MG63 (cell line): ENCODE data around the gene PALLD. TPM values are rescaled to one million over a fixed set of nuclear protein-coding genes. Genes with fewer than 3 reads are reported as not detected.
A peak's percentile ranks its signal among the peaks of the same experiment; 100 is the strongest.

Experiments used
- DNase-seq: peaks from one replicate; pipeline ENCODE4 v3.0.0-alpha.2; 2020
- H3K27me3 ChIP-seq: fragments of 250-450 bp; sonication (Bioruptor Pico); 2 replicates; pipeline ENCODE4 v1.5.1; 2020; ENCODE audit warnings: mild to moderate bottlenecking, moderate library complexity
- H3K36me3 ChIP-seq: fragments of 250-450 bp; sonication (Bioruptor Pico); 2 replicates; pipeline ENCODE4 v1.5.1; 2020; ENCODE audit warnings: mild to moderate bottlenecking, moderate library complexity
- H3K4me3 ChIP-seq: fragments of 250-450 bp; sonication (Bioruptor Pico); 2 replicates; pipeline ENCODE4 v1.5.1; 2020; ENCODE audit warnings: mild to moderate bottlenecking, moderate library complexity
- H3K9me3 ChIP-seq: fragments of 250-450 bp; sonication (Bioruptor Pico); 2 replicates; pipeline ENCODE4 v1.5.1; 2020; ENCODE audit warnings: mild to moderate bottlenecking, moderate library complexity
- total RNA-seq: library from RNA; depleted of rRNA; stranded (reverse); fragments of >200 nt; shearing (Covaris generic); gene quantifications from 2 replicates; pipeline ENCODE4 v1.2.3, GENCODE V29; 2014; ENCODE audit warnings: low replicate concordance

Gene PALLD
- total RNA-seq, 1 experiment from 2014 or later, result 40.2 TPM

DNA sequence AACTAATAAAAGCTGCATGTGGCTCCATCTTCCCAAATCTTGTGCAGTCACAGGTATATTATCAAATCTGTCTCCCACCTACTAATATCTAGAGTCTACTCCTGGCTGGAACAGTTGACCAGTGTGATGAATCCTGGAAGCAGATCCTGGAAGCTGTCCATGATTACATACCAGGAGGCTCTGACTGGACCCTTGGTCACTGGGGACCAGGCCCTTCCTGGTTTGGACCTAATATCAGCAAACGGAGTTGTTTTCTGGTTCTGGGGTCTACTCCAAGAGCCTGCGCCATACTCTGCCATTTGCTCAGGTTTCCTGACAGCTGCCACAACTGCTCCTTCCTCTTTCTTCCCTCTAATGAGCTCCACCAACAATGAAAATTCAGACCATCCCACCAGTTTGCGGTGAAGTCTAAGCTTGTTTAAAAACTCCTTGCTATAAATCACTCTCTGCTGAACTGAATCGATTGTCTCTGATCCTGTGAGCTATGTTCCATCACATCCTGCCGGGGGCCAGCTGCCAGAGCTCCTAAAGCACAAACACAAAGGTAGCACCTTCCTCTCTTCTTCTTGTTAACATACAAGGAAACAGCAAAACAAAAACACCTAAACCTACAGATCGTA lies 114.2 kb downstream of the PALLD start:
- no peaks in the 10 kb centered on the region for H3K36me3 ChIP-seq
- no peak overlapping the region for H3K4me3 ChIP-seq
- DNase-seq, result peak; percentile 63
- H3K27me3 ChIP-seq, result no peaks in the 10 kb centered on the region
- no peaks in the 10 kb centered on the region for H3K9me3 ChIP-seq

DNA sequence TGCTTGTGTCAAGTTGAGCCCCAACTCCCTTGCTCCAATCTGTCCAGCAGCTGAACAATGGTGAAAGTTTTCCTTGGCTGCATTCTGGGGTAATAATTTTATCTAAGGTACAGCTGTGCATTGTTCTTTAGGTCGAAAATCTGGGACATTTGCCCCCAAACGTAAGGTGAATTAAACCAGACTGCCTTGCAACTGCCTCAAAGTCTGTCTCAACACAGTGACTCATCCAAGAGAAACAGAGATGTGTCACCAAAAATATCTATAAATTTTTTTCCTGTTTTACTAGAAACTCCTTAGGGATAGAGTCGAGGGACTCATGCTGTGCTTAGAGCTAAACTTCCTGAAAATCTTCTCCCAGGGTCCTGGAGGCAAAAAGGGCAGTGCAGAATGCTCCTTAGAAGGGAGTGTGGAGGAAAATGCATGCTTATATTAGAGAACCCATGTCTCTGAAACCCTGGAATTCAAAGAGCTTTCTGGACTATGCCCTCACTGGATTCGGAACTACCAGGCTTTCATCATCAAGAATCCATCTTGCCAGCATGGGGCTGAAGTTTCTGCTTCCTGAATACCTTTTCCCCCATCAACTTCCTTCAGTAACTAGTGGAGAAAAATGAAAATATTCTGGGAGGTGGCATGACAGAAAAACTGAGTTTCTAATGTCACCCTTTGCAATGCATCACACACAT lies 115.7 kb downstream of the PALLD start:
- Histone ChIP-seq H3K36me3 (no peaks in the 10 kb centered on the region), H3K9me3 (no peaks in the 10 kb centered on the region), H3K27me3 (no peaks in the 10 kb centered on the region), H3K4me3 (no peak overlapping the region)
- no peak for DNase-seq

- H3K4me3 ChIP-seq, result no peak overlapping the region
- no peaks in the 10 kb centered on the region for H3K27me3 ChIP-seq
- DNase-seq, result no peak
- H3K36me3 ChIP-seq, result no peaks in the 10 kb centered on the region
- no peaks in the 10 kb centered on the region for H3K9me3 ChIP-seq
These were observed 117.0 kb downstream of the PALLD start for GRCh38 chr4:168613869-168614268.

GRCh38 chr4:168614281-168615057 lies 117.6 kb downstream of the PALLD start:
- Histone ChIP-seq H3K4me3 (no peak overlapping the region), H3K27me3 (no peaks in the 10 kb centered on the region), H3K36me3 (no peaks in the 10 kb centered on the region), H3K9me3 (no peaks in the 10 kb centered on the region)
- DNase-seq, result no peak

GRCh38 chr4:168615294-168616065 lies 118.6 kb downstream of the PALLD start:
- DNase-seq, result peak; percentile 45
- no peaks in the 10 kb centered on the region for H3K36me3 ChIP-seq
- H3K9me3 ChIP-seq, result no peaks in the 10 kb centered on the region

DNA sequence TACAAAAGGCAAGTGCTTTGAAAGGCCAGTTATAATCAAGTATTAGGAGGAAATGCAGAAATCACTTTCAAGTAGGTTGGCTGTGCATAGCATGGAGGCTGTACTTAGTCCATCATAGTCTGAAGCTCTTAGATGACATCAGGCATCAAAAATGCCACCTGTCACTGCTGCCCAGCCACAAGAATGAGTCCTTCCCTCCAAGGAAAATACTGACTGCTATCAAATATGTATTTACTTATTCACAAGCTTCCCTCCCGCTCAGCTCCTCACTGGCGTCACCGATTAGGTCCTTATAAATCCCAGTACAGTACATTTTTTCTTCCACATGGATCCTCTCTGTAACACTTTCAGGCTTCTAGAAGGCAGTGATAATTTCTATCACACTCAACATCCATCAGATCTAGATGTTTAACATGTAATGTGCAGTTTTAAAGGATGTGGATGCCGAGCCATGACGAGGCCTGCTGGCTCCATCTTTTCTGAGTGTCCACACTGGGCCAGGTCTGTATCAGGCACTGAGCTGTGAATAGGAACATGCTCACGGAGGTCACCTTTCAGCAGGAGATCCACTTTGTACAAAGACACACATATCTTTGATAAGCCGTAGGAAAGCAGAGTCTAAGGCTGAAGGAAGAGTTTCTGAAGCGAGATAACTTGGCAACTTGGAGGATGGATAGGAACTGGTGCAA lies 121.9 kb downstream of the PALLD start:
- H3K27me3 ChIP-seq, result no peaks in the 10 kb centered on the region
- H3K4me3 ChIP-seq, result no peak overlapping the region
- DNase-seq, result peak; percentile 72
- no peaks in the 10 kb centered on the region for H3K36me3 ChIP-seq
- no peaks in the 10 kb centered on the region for H3K9me3 ChIP-seq

More at GRCh38 chr4:168615294-168616065, 118.6 kb downstream of the PALLD start:
- Histone ChIP-seq H3K4me3 (no peak overlapping the region), H3K27me3 (no peaks in the 10 kb centered on the region)

GRCh38 chr4:168619266-168619631 lies 122.4 kb downstream of the PALLD start:
- Histone ChIP-seq H3K36me3 (no peaks in the 10 kb centered on the region), H3K27me3 (no peaks in the 10 kb centered on the region), H3K4me3 (no peak overlapping the region), H3K9me3 (no peaks in the 10 kb centered on the region)
- peak; percentile 65 for DNase-seq

DNA sequence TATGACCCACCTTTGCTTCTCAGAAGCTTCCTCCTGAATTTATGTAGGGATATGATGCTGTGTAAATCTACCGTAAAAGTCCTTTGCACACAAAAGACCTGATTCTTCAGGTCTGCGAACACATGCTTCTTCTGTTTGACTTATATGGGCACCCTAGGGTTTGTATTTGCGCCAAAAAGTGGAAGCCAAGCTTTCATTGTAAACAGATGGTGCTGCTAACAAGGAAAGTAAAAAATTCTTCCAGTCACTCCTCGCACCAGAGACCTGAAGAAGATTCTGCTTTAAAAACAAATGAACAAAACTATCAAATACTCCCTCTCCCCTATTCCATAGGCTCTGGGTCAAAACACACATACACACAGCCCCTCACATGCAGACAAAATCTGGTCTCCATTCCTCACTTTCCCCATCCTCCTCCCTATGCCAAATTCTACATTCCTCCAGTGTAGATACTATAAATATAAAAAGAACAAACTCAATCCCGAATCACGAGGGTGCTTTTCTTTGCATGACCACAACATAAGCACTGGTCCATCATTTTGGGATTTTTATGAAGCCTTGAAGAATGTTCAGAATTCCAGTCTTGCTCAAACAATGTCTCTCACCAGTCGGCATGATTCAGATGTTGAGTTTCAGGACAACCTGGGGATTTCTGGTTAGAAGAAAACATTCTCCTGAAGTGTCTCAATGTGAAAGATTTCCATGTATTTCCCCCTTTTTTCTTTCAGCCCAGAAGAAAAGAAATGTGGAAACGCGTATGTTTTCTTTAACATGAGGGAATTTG lies 125.1 kb downstream of the PALLD start:
- Histone ChIP-seq H3K36me3 (no peaks in the 10 kb centered on the region), H3K9me3 (no peaks in the 10 kb centered on the region), H3K4me3 (no peak overlapping the region), H3K27me3 (no peaks in the 10 kb centered on the region)
- no peak for DNase-seq

GRCh38 chr4:168622600-168622999 lies 125.7 kb downstream of the PALLD start:
- no peak for DNase-seq
- H3K36me3 ChIP-seq, result no peaks in the 10 kb centered on the region
- no peaks in the 10 kb centered on the region for H3K27me3 ChIP-seq
- no peaks in the 10 kb centered on the region for H3K9me3 ChIP-seq
- no peak overlapping the region for H3K4me3 ChIP-seq

- no peaks in the 10 kb centered on the region for H3K36me3 ChIP-seq
- no peak overlapping the region for H3K4me3 ChIP-seq
- no peak for DNase-seq
- no peaks in the 10 kb centered on the region for H3K27me3 ChIP-seq
- no peaks in the 10 kb centered on the region for H3K9me3 ChIP-seq
These were observed 126.2 kb downstream of the PALLD start for GRCh38 chr4:168623011-168623410.

DNA sequence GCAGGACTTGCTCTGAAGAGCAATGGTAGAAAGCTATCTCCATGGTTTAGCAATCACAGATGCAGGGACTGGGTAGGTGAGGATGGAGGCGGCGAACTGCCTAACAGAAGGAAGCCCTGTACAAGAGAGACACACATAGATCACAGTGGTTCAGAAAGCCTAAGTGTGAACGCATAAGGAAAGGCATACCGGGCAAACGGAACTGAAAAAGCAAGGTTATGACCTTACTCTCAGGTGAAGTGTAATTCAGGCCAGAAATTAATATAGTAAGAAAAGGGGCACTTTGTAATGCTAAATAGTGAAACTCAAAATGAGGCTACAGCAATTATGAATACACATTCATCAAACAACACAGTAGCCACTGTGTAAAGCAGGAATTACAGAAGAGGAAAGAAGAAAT lies 126.6 kb downstream of the PALLD start:
- Histone ChIP-seq H3K9me3 (no peaks in the 10 kb centered on the region), H3K27me3 (no peaks in the 10 kb centered on the region), H3K36me3 (no peaks in the 10 kb centered on the region), H3K4me3 (no peak overlapping the region)
- no peak for DNase-seq

DNA sequence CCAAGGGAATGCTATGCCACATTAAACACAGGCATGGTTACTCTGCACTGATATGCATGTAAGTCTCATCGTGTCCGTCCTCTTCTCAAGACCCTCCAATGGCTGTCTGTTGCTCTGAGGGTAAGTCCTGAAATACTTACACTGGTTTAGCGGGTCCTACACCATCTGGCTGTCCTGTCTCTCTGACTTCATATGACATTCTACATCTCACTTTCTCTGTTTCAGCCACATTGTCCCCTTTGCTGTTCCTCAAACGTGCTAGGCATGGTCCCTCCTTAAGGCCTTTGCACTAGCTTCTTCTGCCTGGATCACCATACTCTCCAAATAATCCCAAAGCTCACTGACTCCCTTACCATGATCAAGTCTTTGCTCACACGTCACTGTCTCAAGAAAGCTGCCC lies 131.4 kb downstream of the PALLD start:
- Histone ChIP-seq H3K4me3 (no peak overlapping the region), H3K36me3 (no peaks in the 10 kb centered on the region), H3K27me3 (no peaks in the 10 kb centered on the region), H3K9me3 (no peaks in the 10 kb centered on the region)
- no peak for DNase-seq

GRCh38 chr4:168629566-168629965 lies 132.7 kb downstream of the PALLD start:
- Histone ChIP-seq H3K27me3 (no peaks in the 10 kb centered on the region), H3K4me3 (no peak overlapping the region), H3K9me3 (no peaks in the 10 kb centered on the region), H3K36me3 (no peaks in the 10 kb centered on the region)
- no peak for DNase-seq

- Histone ChIP-seq H3K36me3 (no peaks in the 10 kb centered on the region), H3K4me3 (peak overlapping the region; percentile 59), H3K9me3 (no peaks in the 10 kb centered on the region), H3K27me3 (no peaks in the 10 kb centered on the region)
- peak; percentile 60 for DNase-seq
These were observed 133.8 kb downstream of the PALLD start for GRCh38 chr4:168630445-168631187.
